HG03457 (cell line): ENCODE measurements around the gene SRSF9.

Source experiments
- ATAC-seq: cut with Tn5 transposase; IDR thresholded peaks from one replicate; pipeline ENCODE4 v1.9.1; 2021; ENCODE audit warnings: moderate number of reproducible peaks; ENCODE audit not compliant: unreplicated experiment

Gene SRSF9

GRCh38 chr12:120416490-120417216 is 52.9 kb downstream of the SRSF9 start:
- ATAC-seq: no peak

- ATAC-seq: no peak
Measured at GRCh38 chr12:120413901-120414695, 55.5 kb downstream of the SRSF9 start.

- no peak for ATAC-seq
Measured at GRCh38 chr12:120412421-120412820, 57.1 kb downstream of the SRSF9 start.
